Upper lobe of right lung (tissue), 1 donor: Measurements from ENCODE around the gene NTPCR. TPM values are rescaled to one million over a fixed set of nuclear protein-coding genes. Genes with fewer than 3 reads are reported as not detected.
A peak's percentile ranks its signal among the peaks of the same experiment; 100 is the strongest.

Experiments
- ATAC-seq: fragments of 200-7000 bp; cut with Tn5 transposase; one replicate; pipeline ENCODE4 v1.9.1; 2020; ENCODE audit warnings: mild to moderate bottlenecking, moderate library complexity
- DNase-seq: peaks from one replicate; pipeline ENCODE4 v3.0.0-alpha.2; 2020
- H3K27ac ChIP-seq: fragments of 200-600 bp; one replicate; pipeline ENCODE4 v1.8.0; 2022
- H3K27me3 ChIP-seq: fragments of 200-600 bp; one replicate; pipeline ENCODE4 v1.8.0; 2022; ENCODE audit warnings: mild to moderate bottlenecking
- H3K36me3 ChIP-seq: fragments of 200-600 bp; one replicate; pipeline ENCODE4 v1.8.0; 2022
- H3K4me1 ChIP-seq: fragments of 200-600 bp; one replicate; pipeline ENCODE4 v1.8.0; 2022
- H3K4me3 ChIP-seq: fragments of 200-600 bp; one replicate; pipeline ENCODE4 v1.8.0; 2022; ENCODE audit warnings: mild to moderate bottlenecking
- H3K9me3 ChIP-seq: fragments of 200-600 bp; one replicate; pipeline ENCODE4 v1.8.0; 2022
- CTCF ChIP-seq: fragments of 200-600 bp; IDR thresholded peaks from one replicate; pipeline ENCODE4 v1.8.0; 2022; ENCODE audit warnings: antibody characterized with exemption
- intact Hi-C: fragments of 100-400 bp; cut with DNase I; formaldehyde crosslinking; loops from one replicate; pipeline ENCODE4 v1.11.0; 2022
- total RNA-seq: library from RNA; stranded (reverse); fragmentation: NEBNext Ultra II Directional; extraction: Animal tissue kit (Norgen Biotek cat#: 25700); gene quantifications from one replicate; pipeline ENCODE4 v1.2.1, GENCODE V29; 2021
- donor health status: DM: no; HTN: yes; CAD: no; lungs with severe emphysema.

Gene NTPCR
- total RNA-seq, 1 donor from 2014 or later = 28.7 TPM

GRCh38 chr1:232904566-232904965 lies 45.8 kb upstream of the NTPCR start:
- H3K4me1 ChIP-seq = peaks cover 8% of the 10 kb centered on the region
- ATAC-seq (peak; percentile 62), DNase-seq (no peak)
- no peak for TF ChIP-seq CTCF
- H3K27me3 ChIP-seq = no peaks in the 10 kb centered on the region
- no peak overlapping the region for H3K27ac ChIP-seq
- H3K36me3 ChIP-seq = no peaks in the 10 kb centered on the region
- no peak overlapping the region for H3K4me3 ChIP-seq
- intact Hi-C loops = no loop called here
- no peaks in the 10 kb centered on the region for H3K9me3 ChIP-seq

- no peak overlapping the region for H3K27ac ChIP-seq
- DNase-seq = no peak
- no peaks in the 10 kb centered on the region for H3K36me3 ChIP-seq
- intact Hi-C loops = no loop called here
- ATAC-seq = no peak
- peaks cover 8% of the 10 kb centered on the region for H3K4me1 ChIP-seq
- H3K9me3 ChIP-seq = no peaks in the 10 kb centered on the region
- no peak overlapping the region for H3K4me3 ChIP-seq
- no peaks in the 10 kb centered on the region for H3K27me3 ChIP-seq
- no peak for TF ChIP-seq CTCF
These were observed 44.9 kb upstream of the NTPCR start for GRCh38 chr1:232905331-232906034.

GRCh38 chr1:232906441-232906840 lies 44.0 kb upstream of the NTPCR start:
- no peak overlapping the region for H3K4me3 ChIP-seq
- H3K9me3 ChIP-seq = no peaks in the 10 kb centered on the region
- H3K36me3 ChIP-seq = no peaks in the 10 kb centered on the region
- intact Hi-C loops = no loop called here
- H3K27me3 ChIP-seq = no peaks in the 10 kb centered on the region
- no peak for TF ChIP-seq CTCF
- peaks cover 2% of the 10 kb centered on the region for H3K4me1 ChIP-seq
- DNase-seq = no peak
- no peak overlapping the region for H3K27ac ChIP-seq
- no peak for ATAC-seq

- no peaks in the 10 kb centered on the region for H3K36me3 ChIP-seq
- no peaks in the 10 kb centered on the region for H3K27me3 ChIP-seq
- no peak for ATAC-seq
- no peaks in the 10 kb centered on the region for H3K9me3 ChIP-seq
- no peak for DNase-seq
- no peak for TF ChIP-seq CTCF
- intact Hi-C loops = no loop called here
- no peak overlapping the region for H3K4me3 ChIP-seq
- H3K4me1 ChIP-seq = no peaks in the 10 kb centered on the region
- H3K27ac ChIP-seq = no peak overlapping the region
These were observed 41.6 kb upstream of the NTPCR start for GRCh38 chr1:232908831-232909230.

- DNase-seq (no peak), ATAC-seq (no peak)
- no peaks in the 10 kb centered on the region for H3K36me3 ChIP-seq
- TF ChIP-seq CTCF = no peak
- no peaks in the 10 kb centered on the region for H3K9me3 ChIP-seq
- no peak overlapping the region for H3K4me3 ChIP-seq
- no peaks in the 10 kb centered on the region for H3K27me3 ChIP-seq
- H3K4me1 ChIP-seq = no peaks in the 10 kb centered on the region
- intact Hi-C loops = no loop called here
- H3K27ac ChIP-seq = no peak overlapping the region
These were observed 40.7 kb upstream of the NTPCR start for GRCh38 chr1:232909752-232910151.
